ENCODE data around the gene TINAGL1. TPM values are rescaled to one million over a fixed set of nuclear protein-coding genes. Genes with fewer than 3 reads are reported as not detected.

Gene TINAGL1
- total RNA-seq, 1 experiment from 2014 or later = 2.5 TPM

GRCh38 chr1:31580891-31581603 lies 4.7 kb downstream of the TINAGL1 start:
- Histone ChIP-seq H4K20me1 (ENCODE audit: control insufficient read depth, insufficient read depth, insufficient read length) (no peaks in the 10 kb centered on the region), H3T11ph (ENCODE audit: low read length) (no peak overlapping the region), H3K23me2 (ENCODE audit: insufficient read length, low read depth, low read length, poor library complexity, severe bottlenecking) (no peaks in the 10 kb centered on the region), H2AK5ac (ENCODE audit: insufficient read length, low read length) (no peak overlapping the region), H2BK120ac (ENCODE audit: low read depth, low read length, poor library complexity, severe bottlenecking) (no peak overlapping the region), H3K9ac (ENCODE audit: extremely low read depth, insufficient read length, low read length) (no peak overlapping the region), H3K23ac (ENCODE audit: insufficient read length, low read depth, low read length) (no peak overlapping the region), H3K9me3 (ENCODE audit: control insufficient read depth, low read depth, low read length) (no peaks in the 10 kb centered on the region), H2AFZ (ENCODE audit: low read length) (no peak overlapping the region), H4K5ac (ENCODE audit: insufficient read length, low read depth, low read length) (no peak overlapping the region), H4K8ac (replicated peaks; ENCODE audit: insufficient read length, low read depth, low read length) (no peak overlapping the region), H2BK5ac (ENCODE audit: insufficient read length, low read length) (no peak overlapping the region), H2BK15ac (ENCODE audit: low read depth, low read length) (no peak overlapping the region), H3K18ac (ENCODE audit: insufficient read length, low read depth, low read length) (no peak overlapping the region), H2BK12ac (ENCODE audit: insufficient read length, low read depth, low read length) (no peak overlapping the region), H3K79me2 (ENCODE audit: insufficient read depth, low read length) (no peaks in the 10 kb centered on the region), H3K4ac (ENCODE audit: low read depth, low read length) (no peak overlapping the region), H3K27ac (ENCODE audit: insufficient read length, low read depth, low read length) (no peak overlapping the region), H4K91ac (ENCODE audit: insufficient read length, low read depth, low read length) (no peak overlapping the region), H3K56ac (ENCODE audit: insufficient read length, low read depth, low read length) (no peak overlapping the region), H3K14ac (ENCODE audit: insufficient read depth, low read length) (no peak overlapping the region), H3K79me1 (ENCODE audit: insufficient read depth, low read depth, low read length, poor library complexity, severe bottlenecking) (no peaks in the 10 kb centered on the region), H2BK20ac (ENCODE audit: low read depth, low read length, poor library complexity, severe bottlenecking) (no peak overlapping the region), H3K27me3 (ENCODE audit: insufficient read depth, low read length) (no peaks in the 10 kb centered on the region), H3K4me2 (ENCODE audit: insufficient read depth, insufficient read length, low read length) (no peak overlapping the region), H3K4me1 (ENCODE audit: insufficient read depth, low read length) (peaks cover 10% of the 10 kb centered on the region; the same call in 1 of the 2 replicates)
- no peak for DNase-seq
- Mint-ChIP-seq H3K27me3 (ENCODE audit: low read depth) (peaks cover 3% of the 10 kb centered on the region), H3K9me3 (no peaks in the 10 kb centered on the region), H3K4me1 (peaks cover 23 to 30% of the 10 kb centered on the region in 2 experiments), H3K36me3 (ENCODE audit: insufficient read depth in 1 of 3, low read depth in 3 of 3) (no peaks in the 10 kb centered on the region), H3K4me3 (no peak overlapping the region; a peak in 1 of 5 replicates), H3K27ac (0 out of 7 replicates have a peak overlapping the region, but pooled peaks of 1 of the 3 experiments have one; percentile 29)
- WGBS (ENCODE audit: extremely low coverage, insufficient read length, low lambda C conversion rate) = no CpG with 5 or more reads among the region's 15 CpGs
- TF ChIP-seq, protein P1, sequence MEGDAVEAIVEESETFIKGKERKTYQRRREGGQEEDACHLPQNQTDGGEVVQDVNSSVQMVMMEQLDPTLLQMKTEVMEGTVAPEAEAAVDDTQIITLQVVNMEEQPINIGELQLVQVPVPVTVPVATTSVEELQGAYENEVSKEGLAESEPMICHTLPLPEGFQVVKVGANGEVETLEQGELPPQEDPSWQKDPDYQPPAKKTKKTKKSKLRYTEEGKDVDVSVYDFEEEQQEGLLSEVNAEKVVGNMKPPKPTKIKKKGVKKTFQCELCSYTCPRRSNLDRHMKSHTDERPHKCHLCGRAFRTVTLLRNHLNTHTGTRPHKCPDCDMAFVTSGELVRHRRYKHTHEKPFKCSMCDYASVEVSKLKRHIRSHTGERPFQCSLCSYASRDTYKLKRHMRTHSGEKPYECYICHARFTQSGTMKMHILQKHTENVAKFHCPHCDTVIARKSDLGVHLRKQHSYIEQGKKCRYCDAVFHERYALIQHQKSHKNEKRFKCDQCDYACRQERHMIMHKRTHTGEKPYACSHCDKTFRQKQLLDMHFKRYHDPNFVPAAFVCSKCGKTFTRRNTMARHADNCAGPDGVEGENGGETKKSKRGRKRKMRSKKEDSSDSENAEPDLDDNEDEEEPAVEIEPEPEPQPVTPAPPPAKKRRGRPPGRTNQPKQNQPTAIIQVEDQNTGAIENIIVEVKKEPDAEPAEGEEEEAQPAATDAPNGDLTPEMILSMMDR (conservative IDR thresholded peaks at IDR 0.05) = no peak

All from H9 (cell line).